Thyroid gland (tissue), 4 donors: ENCODE measurements around the gene ZBTB4. TPM values are rescaled to one million over a fixed set of nuclear protein-coding genes. Genes with fewer than 3 reads are reported as not detected.
A peak's percentile ranks its signal among the peaks of the same experiment; 100 is the strongest.

ENCODE experiments used
- DNase-seq, 2 donors: peaks; one replicate each; pipeline ENCODE4 v3.0.0-alpha.2; 2019
- H3K27ac ChIP-seq, 3 donors: fragments of 200-600 bp; sonication (generic); 1 replicate in 2 of 3; 2 replicates in 1 of 3; pipeline ENCODE4 v1.5.1; 2016 to 2019; ENCODE audit warnings: mild to moderate bottlenecking in 1 of 3, moderate library complexity in 1 of 3
- H3K27me3 ChIP-seq: fragments of 200-600 bp; sonication (generic); one replicate; pipeline ENCODE4 v1.5.1; 2019
- H3K36me3 ChIP-seq, 2 donors: fragments of 200-600 bp; sonication (generic); one replicate each; pipeline ENCODE4 v1.5.1; 2016 to 2019
- H3K4me1 ChIP-seq, 2 donors: fragments of 200-600 bp; sonication (generic); one replicate each; pipeline ENCODE4 v1.5.1; 2017 to 2019
- H3K4me3 ChIP-seq, 3 donors: fragments of 200-600 bp; sonication (generic); replicated peaks in 1 of 3; 1 replicate in 2 of 3; 2 replicates in 1 of 3; pipeline ENCODE4 v1.5.1; 2016; ENCODE audit warnings: mild to moderate bottlenecking in 1 of 3
- H3K9me3 ChIP-seq: fragments of 200-600 bp; sonication (generic); one replicate; pipeline ENCODE4 v1.5.1; 2017
- CTCF ChIP-seq, 6 experiments: fragments of 200-600 bp in 3 of 6; fragments of 450-650 bp in 3 of 6; sonication (generic) in 3 of 6; IDR thresholded peaks; one replicate each; pipeline ENCODE4 v1.5.1; 2016 to 2019; ENCODE audit warnings: antibody characterized with exemption in 6 of 6, mild to moderate bottlenecking in 2 of 6, inconsistent platforms in 1 of 6, moderate library complexity in 1 of 6
- POLR2A ChIP-seq, 2 donors: fragments of 450-650 bp; IDR thresholded peaks; one replicate each; pipeline ENCODE4 v1.6.1; 2017; ENCODE audit warnings: antibody characterized with exemption in 2 of 2, mild to moderate bottlenecking in 2 of 2, moderate library complexity in 1 of 2
- WGBS, 2 donors: methylation state at CpG; one replicate each; pipeline ENCODE4 v1.1.5; 2017; 5-methylcytosine and 5-hydroxymethylcytosine counted together
- intact Hi-C: fragments of 100-400 bp; cut with DNase I; formaldehyde crosslinking; loops from one replicate; pipeline ENCODE4 v1.15.1; 2023
- total RNA-seq, 4 donors: library from RNA; depleted of rRNA; stranded (reverse); fragments of >200 nt; gene quantifications; one replicate each; pipeline ENCODE4 v1.2.3, GENCODE V29; 2016

The ZBTB4 gene
- total RNA-seq, 4 donors from 2014 or later: 58.5 to 85.2 (median 79.9) TPM

- TF ChIP-seq POLR2A (IDR thresholded peaks at IDR 0.05) (no peak), CTCF (IDR thresholded peaks at IDR 0.05) (no peak)
- intact Hi-C loops: loop anchor here (10.0 kb wide), 1 partner anchor 125 kb away; the partner anchor contains the start of genes KCTD11 and TMEM95
- 9 to 10% methylated on average over 4 to 8 of the region's 8 CpGs for WGBS, 2 donors
- Histone ChIP-seq H3K4me3 (peak overlapping the region; percentile 37 to 100 (median 60)), H3K9me3 (no peaks in the 10 kb centered on the region), H3K4me1 (peaks cover 42 to 64% of the 10 kb centered on the region in 2 donors), H3K36me3 (no peaks in the 10 kb centered on the region), H3K27me3 (no peaks in the 10 kb centered on the region), H3K27ac (peak overlapping the region; percentile 100)
- no peak for DNase-seq
Observed at GRCh38 chr17:7480089-7480384, 606 bp upstream of the ZBTB4 start.

GRCh38 chr17:7478276-7479212 is 887 bp downstream of the ZBTB4 start:
- intact Hi-C loops: loop anchor here (5.0 kb wide), 1 partner anchor 36 kb away; no protein-coding TSS in a partner anchor
- H3K4me1 ChIP-seq: peaks cover 45 to 72% of the 10 kb centered on the region in 2 donors
- WGBS, 2 donors: 22 to 24% methylated on average over 16 to 25 of the region's 40 CpGs

GRCh38 chr17:7477392-7478275 is 1.8 kb downstream of the ZBTB4 start:
- DNase-seq: peak; percentile 77 to 82
- no peaks in the 10 kb centered on the region for H3K36me3 ChIP-seq
- intact Hi-C loops: loop anchor here (5.0 kb wide), 1 partner anchor 35 kb away; no protein-coding TSS in a partner anchor
- H3K4me1 ChIP-seq: peaks cover 45 to 66% of the 10 kb centered on the region in 2 donors
- peak overlapping the region in 2 of 3 donors; percentile 99 to 100 for H3K4me3 ChIP-seq
- peak overlapping the region; percentile 100 for H3K27ac ChIP-seq
- no peaks in the 10 kb centered on the region for H3K27me3 ChIP-seq
- TF ChIP-seq POLR2A (IDR thresholded peaks at IDR 0.05) (peak in 1 of 2 donors; percentile 81), CTCF (IDR thresholded peaks at IDR 0.05) (no peak)
- H3K9me3 ChIP-seq: no peaks in the 10 kb centered on the region
- 9 to 23% methylated on average over 25 to 26 of the region's 26 CpGs for WGBS, 2 donors

More at GRCh38 chr17:7478276-7479212, 887 bp downstream of the ZBTB4 start:
- TF ChIP-seq POLR2A (IDR thresholded peaks at IDR 0.05) (no peak), CTCF (IDR thresholded peaks at IDR 0.05) (no peak)
- H3K4me3 ChIP-seq: peak overlapping the region; percentile 98 to 100 (median 99)
- DNase-seq: peak; percentile 58 to 64
- peak overlapping the region; percentile 100 for H3K27ac ChIP-seq
- no peaks in the 10 kb centered on the region for H3K36me3 ChIP-seq
- no peaks in the 10 kb centered on the region for H3K9me3 ChIP-seq
- no peaks in the 10 kb centered on the region for H3K27me3 ChIP-seq

GRCh38 chr17:7476951-7477350 is 2.5 kb downstream of the ZBTB4 start:
- 75 to 76% methylated on average over 5 of the region's 5 CpGs for WGBS, 2 donors
- no peak for DNase-seq

More at GRCh38 chr17:7476951-7477350, 2.5 kb downstream of the ZBTB4 start:
- peaks cover 46 to 64% of the 10 kb centered on the region in 2 donors for H3K4me1 ChIP-seq
- no peaks in the 10 kb centered on the region for H3K9me3 ChIP-seq
- no peak for TF ChIP-seq CTCF (IDR thresholded peaks at IDR 0.05)
- no peak for TF ChIP-seq POLR2A (IDR thresholded peaks at IDR 0.05)
- H3K4me3 ChIP-seq: peak overlapping the region in 1 of 3 donors; percentile 100
- H3K27me3 ChIP-seq: no peaks in the 10 kb centered on the region
- intact Hi-C loops: loop anchor here (5.0 kb wide), 1 partner anchor 35 kb away; no protein-coding TSS in a partner anchor
- no peaks in the 10 kb centered on the region for H3K36me3 ChIP-seq
- peak overlapping the region; percentile 100 for H3K27ac ChIP-seq
